Activated CD4-positive, CD25-positive, alpha-beta regulatory T cell treated with anti-CD3 and anti-CD28 coated beads, Interleukin-2, amount 50 U/mL, for 24 hours (primary cell): ENCODE measurements around the gene FRAS1.
"Not testable (repeated sequence)": the region's sequence is repeated elsewhere in the genome, so short reads cannot be mapped to it uniquely, and the experiment has no call there.

ENCODE experiments used
- ATAC-seq, 2 donors: fragments of 150-1000 bp; cut with Tn5 transposase; one replicate each; pipeline ENCODE4 v1.10.0; 2021; ENCODE audit warnings: mild to moderate bottlenecking in 1 of 2, moderate library complexity in 1 of 2

FRAS1 gene

DNA sequence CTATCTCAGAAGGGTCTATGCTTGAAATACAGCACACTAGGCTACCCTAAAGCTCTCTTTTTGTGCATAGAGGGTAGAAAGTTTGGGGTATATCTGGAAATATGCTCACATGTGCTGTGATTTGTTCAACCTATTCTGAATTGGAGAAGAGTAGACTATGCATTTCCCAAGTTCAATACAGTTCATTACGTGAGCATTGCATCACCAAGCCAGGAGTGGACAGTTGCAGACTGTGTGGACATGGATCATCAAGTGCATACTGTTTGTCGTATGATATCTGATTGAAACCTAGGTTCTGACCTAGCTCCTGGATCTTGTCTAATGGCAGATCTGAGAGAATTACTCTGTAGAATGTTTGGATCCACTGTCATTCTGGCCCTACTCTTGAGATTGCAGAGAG, 161.1 kb downstream of the FRAS1 start:
- no peak for ATAC-seq

DNA sequence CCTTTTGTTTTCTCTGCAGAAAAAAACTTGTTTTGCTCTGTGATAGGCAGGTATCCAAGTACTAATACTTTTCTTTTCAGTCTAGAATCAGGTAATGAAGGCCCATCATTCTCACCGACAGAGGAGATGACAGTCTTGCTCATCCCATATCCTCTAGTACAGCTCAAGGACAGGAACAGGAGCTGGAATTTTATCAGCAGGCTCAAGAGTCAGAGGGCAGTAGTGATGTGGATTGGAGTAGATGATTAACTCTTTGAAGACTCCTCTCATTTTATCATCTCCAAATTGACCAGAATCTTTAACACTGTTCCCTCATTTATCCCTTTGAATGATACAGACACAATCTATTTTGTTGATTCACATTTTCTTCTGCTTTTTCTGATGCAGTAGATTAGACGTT, 162.7 kb downstream of the FRAS1 start:
- ATAC-seq, result no peak

DNA sequence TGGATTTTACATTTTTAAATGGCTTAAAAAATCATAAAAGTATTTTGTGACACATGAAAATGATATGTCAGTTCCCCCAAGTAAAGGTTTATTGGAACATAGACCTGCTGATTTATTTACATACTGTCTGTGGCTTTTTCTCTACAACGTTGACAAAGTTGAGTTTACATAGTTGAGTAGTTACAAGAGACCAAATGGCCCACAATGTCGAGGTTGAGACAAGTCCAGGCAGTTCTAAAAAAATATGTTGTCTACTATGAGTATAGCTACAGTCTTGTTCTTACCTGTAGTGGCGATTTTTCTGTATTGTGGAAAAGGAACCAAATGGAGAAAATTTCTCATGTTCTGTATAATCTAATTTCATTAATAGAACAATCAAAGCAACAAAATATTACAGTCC, 163.2 kb downstream of the FRAS1 start:
- no peak for ATAC-seq

DNA sequence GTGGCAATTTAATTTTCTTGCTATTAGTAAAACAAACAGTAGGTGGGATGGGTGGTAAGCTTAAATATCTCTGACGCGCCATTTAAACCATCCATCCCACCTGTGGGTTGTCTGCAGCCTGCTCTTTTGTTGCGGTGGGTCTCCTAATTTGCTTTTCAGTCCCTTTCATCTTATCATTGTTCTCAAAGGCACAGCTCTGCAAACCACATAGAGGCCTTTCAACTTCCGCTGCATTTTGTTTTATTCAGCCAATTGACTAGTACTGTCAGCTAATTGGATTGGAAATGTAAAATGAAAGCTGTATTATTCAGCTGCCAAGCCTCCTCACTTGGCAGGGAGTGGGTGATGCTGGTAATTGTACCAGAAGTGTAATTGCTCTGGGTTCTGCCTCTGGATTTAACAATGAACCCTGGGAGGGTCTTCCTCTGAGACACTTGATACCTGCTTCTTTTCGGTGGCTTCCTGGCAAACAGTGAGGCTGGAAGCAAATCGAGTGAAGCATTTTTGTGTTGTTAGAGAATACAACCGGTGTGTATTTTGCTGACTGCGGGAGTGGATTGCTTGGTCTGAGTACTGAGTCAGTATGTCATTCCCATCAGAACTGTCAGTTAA, 165.6 kb downstream of the FRAS1 start:
- no peak for ATAC-seq

DNA sequence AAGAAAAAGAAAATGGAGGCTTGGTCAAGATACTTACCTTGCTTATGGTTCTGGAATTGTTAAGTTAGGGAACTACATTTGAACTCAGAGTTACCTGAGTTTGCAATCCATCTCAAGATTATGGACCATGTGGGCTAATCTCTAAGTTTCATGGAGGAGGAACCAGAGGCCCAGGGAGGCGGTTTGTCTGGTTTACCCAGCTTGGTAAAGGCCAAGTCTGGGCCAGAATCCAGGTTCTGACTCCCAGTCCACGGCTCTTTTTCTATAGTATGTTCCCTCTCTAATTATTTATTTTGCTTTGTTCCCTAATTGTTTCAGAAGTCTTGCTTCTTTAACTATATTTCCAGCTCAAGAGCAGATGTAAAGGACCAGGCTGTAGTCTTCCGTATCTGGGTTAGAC, 168.1 kb downstream of the FRAS1 start:
- ATAC-seq, result no peak

DNA sequence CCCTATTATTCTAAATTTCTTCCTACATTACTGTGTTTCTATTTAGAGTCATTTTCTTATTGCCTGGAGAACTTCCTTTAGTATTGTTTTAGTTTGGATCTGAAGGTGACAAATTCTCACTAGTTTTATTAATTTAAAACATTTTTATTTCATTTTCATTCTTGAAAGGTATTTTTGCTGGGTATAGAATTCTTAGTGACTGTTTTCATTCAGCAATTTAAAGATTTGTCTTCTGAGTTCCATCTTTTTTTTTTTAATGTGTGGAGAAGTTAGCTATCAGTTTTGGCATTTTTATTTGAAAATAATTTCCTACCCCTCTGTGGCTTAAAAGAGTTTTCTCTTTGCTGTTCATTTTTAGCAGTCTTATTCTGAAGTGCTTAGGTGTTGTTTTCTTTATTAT, 169.2 kb downstream of the FRAS1 start:
- ATAC-seq, result no peak

DNA sequence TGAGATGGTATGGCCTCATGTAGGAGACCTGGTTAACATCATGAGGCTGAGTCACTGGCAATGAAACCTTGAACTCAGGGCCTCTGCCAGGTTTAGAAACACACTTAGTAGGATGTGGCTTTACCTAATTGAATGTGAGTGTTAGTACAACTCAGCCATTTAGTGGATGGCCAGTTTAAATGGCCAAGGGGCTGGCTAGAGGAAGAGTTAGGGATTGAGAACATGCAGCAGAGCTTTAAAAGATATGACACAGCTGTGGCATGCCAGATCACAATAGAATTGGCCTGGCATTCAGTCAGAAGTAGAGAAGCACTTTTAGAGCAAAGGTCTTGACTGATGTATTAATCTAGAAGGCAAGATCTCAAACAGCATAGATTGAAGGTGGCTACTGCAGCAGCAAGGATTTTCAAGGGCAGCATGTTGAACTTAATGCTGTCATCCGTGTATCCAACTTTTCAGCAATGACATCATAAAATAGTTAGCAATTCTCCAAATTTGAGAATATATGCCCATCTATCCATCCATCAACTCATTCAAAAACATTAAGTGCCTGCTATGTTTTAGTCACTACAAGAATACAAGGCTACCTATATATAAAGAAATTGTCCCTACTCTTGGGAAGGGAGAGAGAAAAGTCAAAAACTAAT, 170.4 kb downstream of the FRAS1 start:
- no peak for ATAC-seq

DNA sequence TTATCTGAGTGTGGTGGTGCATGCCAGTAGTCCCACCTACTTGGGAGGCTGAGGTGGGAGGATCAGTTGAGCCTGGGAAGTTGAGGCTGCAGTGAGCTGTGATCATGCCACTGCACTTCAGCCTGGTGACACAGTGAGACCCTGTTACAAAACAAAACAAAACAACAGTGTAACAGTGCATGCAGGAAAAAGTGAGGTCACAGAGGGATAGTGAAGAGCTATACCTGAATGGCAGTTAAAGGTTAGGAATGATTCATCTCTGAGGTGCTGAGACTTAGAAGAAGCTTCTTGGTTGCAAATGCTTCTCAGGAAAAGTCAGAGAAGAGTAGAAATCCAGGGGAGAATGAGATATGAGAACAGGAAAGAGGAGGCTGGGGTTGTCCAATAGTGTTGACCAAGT, 178.7 kb downstream of the FRAS1 start:
- ATAC-seq, result no peak

DNA sequence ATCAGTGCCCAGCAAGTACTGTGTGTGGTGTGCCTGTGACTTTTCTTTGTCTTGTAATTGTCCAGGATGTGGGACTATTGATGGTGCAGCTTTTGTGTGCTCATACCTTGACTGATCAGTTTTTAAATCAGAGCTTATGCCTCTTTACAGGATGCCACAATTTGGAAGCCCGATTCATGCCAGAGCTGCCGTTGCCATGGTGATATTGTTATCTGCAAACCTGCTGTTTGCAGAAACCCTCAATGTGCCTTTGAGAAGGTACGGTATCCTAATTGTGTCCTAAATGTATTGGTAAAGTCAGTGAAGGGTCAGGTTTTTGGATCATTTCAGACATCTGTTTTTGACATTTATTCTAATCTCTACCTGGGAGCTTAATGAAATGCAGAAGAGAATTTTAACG, 180.2 kb downstream of the FRAS1 start:
- no peak for ATAC-seq

DNA sequence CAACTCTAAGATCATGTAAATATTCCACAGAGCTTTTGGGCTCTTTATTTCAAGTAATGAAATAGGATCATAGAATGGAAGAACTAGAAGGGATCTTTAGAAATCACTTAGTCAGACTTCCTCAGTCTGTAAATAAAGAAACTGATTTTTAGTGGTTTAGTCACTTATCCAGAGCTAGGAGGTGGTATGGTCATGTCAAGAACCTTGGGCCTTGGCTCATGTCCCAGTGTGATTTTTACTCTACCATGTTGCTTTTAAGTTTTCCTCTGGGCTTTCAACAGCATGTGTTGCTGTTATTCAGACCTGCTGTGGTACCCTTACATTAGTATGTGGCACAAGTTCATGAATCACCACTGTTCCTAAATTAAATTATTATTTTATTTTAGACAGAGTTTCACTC, 184.9 kb downstream of the FRAS1 start:
- no peak for ATAC-seq

DNA sequence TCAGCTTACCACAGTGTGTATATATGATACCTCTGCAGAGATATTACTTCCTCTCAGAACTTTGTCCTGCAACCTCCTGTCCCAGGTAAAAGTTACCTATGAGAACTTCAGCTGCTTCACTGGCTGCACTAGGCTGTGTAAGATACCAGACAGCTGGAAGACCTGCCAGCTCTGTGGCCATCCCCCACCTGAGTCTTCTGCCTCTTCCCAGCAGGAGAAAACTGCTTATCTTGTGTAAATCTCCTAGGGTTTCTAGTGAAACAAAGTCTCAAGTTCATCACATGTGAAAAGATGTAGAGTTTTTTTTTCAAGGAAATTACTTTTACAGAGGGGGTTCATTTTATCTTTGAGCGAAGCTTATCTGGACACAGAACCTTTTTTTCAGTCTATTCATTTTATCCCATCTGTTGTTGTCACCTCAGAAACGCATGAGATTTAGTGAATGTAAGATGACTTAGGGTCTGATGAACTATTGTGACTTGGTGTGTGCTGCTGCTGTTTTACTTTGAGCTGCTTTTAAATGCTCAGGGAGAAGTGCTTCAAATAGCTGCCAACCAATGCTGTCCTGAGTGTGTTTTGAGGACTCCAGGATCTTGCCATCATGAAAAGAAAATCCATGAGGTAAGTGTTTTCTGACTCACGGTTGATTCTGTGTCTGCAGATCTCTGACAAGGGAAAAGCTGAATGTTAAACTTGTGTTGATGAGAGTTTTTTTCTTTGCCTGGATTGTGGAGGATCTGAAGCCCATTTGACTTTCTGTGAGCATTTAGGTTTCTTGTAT, 187.8 kb downstream of the FRAS1 start:
- ATAC-seq, result no peak

DNA sequence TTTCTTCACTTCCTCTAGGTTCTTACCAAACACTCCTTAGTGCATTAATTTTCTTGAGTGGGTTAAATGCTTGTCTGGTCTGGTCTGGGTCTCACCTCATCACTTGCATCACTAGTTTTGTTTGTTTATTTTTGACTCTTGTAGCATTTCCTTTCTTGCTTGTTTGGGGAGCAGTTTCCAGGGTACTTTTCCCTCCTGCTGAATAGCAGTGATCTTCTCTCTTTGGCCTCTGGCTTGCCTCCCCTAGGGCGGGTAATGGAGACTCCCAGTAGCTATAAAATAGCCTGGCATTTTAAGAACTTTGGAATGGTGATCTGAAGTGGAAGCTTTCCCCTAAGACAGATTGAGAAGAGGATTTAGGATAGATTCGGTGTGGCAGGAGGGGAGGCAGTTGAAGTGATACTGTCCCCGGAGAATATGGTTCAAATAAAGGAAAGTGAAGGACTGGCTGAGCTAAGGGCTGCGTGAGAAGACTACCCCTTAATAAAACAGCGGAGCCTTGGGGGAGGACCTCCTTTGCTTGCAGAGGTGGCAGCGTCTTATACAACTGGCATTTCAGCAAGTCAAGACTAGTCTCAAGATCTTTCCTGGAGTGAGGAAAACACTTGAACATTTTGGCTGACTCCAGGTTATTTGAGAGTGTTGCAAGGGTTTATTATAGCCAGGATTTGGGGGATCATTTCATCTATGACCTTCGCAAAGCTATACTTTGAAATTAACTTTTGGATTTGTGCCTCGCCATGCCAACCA, 190.6 kb downstream of the FRAS1 start:
- no peak for ATAC-seq

DNA sequence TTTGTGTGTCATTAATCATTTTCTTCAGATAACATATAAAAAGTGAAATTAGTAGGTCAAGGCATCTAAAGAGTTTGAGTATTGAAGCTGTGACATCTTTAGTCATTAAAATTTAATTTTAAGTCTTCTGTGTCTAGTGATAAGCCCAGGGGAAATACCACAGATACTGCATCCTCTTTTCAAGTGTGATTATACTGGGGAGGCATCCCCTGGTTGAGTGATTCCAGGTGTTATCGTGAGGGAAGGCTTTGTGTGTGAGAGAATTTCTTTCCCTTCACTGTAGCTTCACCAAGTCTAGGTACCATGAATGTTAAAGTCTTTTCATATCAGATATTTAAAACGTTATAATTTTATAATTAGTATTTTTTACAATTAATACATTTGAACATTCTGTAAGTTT, 193.4 kb downstream of the FRAS1 start:
- ATAC-seq, result no peak

DNA sequence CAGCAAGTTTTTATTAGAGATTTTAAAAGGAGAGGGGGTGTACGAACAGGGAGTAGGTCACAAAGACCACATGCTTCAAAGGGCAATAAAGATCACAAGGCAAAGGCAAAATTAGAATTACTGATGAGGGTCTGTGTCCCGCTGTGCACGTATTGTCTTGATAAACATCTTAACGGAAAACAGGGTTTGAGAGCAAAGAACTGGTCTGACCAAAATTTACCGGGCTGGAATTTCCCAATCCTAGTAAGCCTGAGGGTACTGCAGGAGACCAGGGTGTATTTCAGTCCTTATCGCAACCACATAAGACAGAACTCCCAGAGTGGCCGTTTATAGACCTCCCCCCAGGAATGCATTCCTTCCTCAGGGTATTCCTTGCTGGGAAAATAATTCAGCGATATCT, 195.7 kb downstream of the FRAS1 start:
- ATAC-seq, result not testable (repeated sequence)

DNA sequence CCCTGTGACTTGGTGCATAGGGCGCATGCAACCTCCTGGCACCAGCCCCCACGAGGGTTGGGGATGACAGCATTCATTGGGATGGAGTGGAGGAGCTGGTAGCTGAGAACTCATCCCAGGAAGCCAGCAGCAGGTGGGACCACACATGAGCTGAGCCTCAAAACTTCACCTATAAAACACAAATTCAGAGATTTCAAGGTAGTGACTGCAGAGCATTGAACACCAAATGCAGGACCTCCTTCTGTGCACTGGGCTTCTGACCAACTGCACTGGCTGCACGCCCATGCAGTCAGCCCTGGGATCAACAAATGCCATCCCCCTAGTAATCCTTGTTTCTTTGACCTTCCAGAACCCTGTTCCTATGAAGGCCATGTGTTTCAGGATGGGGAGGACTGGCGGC, 197.8 kb downstream of the FRAS1 start:
- no peak for ATAC-seq

DNA sequence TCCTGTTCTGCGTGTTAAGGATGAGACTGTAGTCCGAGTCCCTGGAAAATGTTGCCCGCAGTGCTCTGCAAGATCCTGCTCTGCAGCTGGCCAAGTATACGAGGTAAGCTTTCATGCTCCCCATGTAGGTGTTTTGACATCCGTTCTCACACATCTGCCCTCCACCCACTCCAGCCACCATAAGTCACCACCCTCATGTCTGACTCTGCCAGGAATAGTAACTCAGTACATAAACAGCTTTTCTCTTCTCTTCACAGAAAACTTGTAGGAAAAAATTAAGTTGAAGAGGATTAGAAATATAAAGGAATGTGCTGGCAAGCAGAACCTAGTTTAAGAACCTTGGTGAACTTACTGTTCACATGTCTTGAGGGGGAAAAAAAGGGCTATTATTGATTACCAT, 207.9 kb downstream of the FRAS1 start:
- ATAC-seq, result no peak

DNA sequence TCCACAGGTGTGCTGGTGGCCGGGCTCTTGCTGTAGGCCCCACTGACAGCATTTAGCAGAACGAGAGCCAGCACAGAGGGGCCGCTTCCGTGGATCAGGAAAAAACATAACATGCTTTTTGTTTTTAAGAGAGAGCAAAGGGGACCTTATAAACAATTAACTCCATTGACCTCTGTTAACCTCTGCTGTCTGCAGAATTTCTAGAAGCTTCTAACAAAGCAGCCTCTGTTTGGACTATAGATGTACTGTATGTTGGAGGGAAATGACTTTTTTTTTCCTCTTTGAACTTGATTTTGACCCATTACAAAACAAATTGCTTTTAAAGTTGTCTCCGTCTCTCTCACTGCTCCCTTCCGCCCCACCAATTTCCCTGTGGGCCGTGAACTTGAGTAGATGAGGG, 210.7 kb downstream of the FRAS1 start:
- ATAC-seq, result no peak

DNA sequence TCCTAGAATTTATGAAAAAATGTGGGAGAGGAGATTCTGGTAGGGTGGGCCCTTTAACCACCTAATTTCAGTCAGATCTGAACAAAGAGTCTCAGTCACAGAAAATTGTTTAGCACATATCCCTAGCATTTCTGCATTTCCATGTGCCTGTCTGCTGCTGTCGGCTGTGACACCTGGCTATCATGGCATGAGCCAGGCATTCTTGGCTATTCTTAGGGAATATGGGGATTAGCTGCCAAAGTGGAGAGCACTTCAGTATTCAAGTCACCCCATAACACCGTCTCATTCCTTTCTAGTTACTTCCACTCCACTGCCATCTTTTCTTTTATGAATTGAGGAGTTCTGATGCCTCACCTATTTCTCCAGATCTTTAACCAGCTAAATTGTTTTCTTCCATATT, 211.5 kb downstream of the FRAS1 start:
- ATAC-seq, result no peak

DNA sequence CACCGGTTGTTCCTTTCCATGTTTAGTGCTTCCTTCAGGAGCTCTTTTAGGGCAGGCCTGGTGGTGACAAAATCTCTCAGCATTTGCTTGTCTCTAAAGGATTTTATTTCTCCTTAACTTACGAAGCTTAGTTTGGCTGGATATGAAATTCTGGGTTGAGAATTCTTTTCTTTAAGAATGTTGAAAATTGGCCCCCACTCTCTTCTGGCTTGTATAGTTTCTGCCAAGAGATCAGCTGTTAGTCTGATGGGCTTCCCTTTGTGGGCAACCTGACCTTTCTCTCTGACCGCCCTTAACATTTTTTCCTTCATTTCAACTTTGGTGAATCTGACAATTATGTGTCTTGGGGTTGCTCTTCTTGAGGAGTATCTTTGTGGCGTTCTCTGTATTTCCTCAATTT, 218.3 kb downstream of the FRAS1 start:
- ATAC-seq, result not testable (repeated sequence)

DNA sequence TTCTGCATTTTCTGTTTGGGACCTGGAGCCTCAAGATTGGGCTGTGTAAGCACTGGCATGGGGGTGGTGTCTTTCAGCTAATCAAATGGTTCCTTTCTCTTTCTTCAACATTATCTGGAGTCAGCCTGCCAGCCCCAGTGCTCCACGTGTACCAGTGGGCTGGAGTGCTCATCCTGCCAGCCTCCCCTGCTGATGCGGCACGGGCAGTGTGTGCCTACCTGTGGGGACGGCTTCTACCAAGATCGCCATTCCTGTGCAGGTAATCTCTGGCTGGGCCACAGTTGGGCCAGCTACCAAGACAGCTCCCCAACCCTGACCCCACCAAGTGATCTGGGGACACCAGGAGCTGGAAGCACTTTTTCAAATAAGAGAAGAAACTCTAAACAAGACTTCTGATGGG, 229.2 kb downstream of the FRAS1 start:
- ATAC-seq, result no peak

DNA sequence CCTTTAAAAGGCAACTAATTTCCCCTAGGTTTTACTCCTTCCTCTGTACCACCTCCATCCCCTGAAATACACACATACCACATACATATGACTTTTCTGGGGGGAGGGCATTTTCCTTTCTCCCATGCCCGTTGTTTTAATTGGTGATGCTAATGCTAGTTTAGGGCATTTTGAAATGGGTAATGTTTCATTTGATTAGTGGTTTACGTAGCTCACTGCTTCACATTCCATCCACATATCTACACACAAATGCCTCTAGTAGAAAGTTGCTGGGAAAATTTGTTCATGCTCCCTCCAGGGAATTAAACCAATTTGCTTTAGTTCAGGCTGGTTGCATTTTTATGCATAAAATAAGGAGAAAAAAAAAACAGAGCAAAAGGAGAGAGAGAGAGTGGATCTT, 231.2 kb downstream of the FRAS1 start:
- no peak for ATAC-seq

DNA sequence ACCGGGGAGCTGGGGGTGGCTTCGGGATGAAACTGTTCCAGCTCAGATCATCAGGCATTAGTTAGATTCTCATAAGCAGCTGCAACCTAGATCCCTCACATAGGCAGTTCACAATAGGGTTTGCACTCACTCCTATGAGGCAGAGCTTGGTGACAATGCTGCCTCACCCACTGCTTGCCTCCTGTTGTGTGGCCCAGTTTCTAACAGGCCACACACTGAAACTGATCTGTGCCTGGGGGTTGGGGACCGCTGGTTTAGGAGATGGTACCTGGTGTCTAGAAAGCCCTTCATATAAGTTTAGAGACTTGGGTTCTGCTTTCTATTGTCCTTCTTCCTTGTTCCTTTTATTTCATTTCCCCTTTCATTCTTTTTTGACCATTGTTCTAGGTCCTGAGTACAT, 234.2 kb downstream of the FRAS1 start:
- no peak for ATAC-seq

DNA sequence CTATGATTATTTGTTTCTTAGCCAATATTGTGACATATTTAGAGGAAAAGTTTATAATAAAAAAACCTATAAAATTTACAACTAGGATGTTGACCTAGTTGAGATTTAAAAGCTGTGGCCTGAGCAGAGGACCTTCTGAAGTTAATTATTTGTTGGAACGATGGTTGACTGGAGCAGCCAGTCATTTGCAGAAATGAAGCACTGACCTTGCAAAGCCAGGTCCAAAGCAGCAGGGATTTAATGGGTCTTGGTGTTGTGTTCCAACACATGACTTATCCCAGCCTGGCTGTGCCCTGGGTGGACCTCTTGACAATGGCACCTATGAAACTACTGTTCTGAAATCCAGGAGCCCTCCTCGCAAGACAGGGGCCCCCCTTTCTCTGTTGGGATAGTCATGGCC, 235.2 kb downstream of the FRAS1 start:
- no peak for ATAC-seq

DNA sequence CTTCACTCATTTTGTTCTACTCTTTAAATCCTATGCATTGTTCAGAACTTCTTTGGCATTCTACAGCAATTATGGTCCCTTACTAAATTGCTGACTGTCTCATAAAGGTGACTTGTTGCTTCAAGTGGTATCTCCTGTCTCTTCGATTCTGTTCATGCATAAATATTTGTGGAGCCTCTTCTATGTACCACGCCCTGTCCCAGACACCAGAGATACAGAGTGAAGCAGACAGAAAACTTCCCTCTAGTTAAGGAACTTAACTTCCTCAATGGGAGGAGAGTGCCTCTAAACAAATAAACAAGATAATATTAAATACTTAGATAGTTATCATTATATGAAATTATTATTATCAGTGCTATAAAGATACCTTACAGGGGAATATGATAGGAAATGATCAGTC, 235.7 kb downstream of the FRAS1 start:
- ATAC-seq, result no peak
